NCI-H2107 (cell line): ENCODE data around the gene CCSER1.
"Not testable (repeated sequence)": the region's sequence is repeated elsewhere in the genome, so short reads cannot be mapped to it uniquely, and the experiment has no call there.

ENCODE experiments used
- DNase-seq: peaks from one replicate; lab custom pipeline; 2025; lab: John Stamatoyannopoulos, UW

CCSER1 gene

DNA sequence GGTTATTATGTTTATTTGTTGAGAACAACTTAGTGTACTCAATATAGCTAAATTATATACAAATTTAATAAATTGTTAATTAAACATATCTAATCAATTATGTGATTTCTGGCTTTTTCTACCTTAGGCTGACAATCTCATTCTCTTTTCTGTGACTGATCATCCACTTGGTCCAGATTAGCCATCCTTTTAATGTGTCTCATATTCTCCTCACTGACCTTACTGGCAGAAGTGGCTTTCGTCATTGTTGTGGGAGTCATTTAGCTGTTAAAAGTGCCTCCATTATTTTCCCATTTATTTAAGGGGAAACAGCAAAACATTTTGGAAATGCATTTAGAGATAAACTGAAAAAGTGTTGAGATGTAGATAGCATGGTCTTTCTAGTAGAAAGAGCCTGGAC is 172.2 kb downstream of the CCSER1 start:
- DNase-seq, result no peak

DNA sequence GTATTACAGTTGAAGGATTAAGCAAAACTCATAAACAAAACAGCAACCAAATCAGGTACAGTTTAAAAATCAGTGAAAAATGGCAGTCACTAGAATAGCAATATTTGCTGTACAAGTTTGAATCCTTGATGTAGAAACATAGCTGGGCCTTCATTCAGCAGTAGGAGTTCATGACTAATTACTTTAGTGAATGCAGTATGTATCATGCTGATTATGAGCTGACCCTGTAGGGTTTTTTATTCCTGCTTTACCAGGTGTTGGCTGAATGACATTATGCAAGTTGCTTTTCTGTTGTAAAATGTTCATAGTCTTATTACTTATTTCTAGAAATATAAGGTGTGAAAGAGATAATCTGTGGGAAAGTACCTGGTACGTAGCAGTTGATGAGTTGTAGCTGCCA is 179.6 kb downstream of the CCSER1 start:
- DNase-seq, result no peak

- DNase-seq, result not testable (repeated sequence)
Measured at GRCh38 chr4:90317140-90317539, 189.9 kb downstream of the CCSER1 start.

DNA sequence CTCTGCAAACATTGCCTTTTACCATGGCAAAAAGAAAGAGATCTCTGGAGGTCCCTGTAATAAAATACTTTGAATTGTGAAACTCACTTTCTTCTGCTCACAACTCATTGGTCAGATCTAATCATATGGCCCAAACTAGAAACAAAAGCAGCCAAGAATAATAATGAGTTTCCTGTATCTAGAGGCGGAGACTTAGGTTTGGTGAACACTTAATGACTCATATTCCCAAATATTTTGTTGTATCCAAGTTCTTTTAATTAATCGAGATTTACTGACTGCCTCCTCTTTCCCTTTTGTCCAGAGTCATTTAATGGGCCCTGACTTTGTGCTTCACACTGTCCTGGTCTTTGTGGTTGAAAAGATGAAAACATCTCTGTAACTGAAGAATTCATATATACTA is 190.6 kb downstream of the CCSER1 start:
- no peak for DNase-seq

GRCh38 chr4:90318193-90318592 is 191.0 kb downstream of the CCSER1 start:
- no peak for DNase-seq

- no peak for DNase-seq
Measured at GRCh38 chr4:90328558-90328957, 201.4 kb downstream of the CCSER1 start.

GRCh38 chr4:90330546-90330945 is 203.4 kb downstream of the CCSER1 start:
- DNase-seq, result no peak

GRCh38 chr4:90345549-90346215 is 218.5 kb downstream of the CCSER1 start:
- no peak for DNase-seq

- DNase-seq, result no peak
Measured at GRCh38 chr4:90349636-90350035, 222.4 kb downstream of the CCSER1 start.

GRCh38 chr4:90357117-90357710 is 230.0 kb downstream of the CCSER1 start:
- no peak for DNase-seq

GRCh38 chr4:90375081-90375480 is 247.9 kb downstream of the CCSER1 start:
- DNase-seq, result no peak

DNA sequence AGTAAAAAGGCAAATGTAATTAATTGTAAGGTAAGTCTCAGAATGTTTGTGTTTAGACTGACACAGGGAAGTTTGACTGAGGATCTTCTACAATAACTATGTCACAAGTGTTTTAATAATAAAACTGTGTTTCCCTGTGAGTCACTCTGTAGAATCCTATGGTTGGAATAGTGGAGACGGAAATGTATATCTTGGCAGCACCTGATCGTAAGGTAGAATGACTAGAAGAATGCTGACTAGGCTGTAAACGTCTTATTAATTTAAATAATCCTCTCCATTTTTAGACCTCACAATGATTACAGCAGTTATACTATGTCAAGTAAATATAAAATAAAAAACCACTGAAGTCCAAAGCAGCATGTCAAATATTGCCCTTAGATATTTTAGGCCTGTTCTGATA is 266.0 kb downstream of the CCSER1 start:
- no peak for DNase-seq

DNA sequence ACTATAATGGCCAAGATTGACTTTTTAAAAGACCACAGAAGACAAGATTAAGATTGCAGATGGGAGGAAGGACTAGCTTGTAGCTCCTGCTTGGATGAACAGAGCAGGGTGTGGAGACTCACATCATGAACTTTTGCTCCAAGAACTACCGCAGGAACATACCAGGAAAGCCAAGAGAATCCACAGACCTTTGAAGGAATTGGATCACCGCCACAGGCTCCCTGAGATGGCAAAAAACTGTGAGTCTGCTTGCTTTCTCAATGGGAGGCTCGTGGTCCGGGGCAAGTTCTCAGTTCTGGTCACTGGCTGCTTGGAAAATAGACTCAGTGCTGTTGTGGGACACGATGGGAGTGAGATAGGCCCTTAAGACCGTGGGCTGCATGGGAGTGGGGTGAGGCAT is 276.6 kb downstream of the CCSER1 start:
- no peak for DNase-seq

DNA sequence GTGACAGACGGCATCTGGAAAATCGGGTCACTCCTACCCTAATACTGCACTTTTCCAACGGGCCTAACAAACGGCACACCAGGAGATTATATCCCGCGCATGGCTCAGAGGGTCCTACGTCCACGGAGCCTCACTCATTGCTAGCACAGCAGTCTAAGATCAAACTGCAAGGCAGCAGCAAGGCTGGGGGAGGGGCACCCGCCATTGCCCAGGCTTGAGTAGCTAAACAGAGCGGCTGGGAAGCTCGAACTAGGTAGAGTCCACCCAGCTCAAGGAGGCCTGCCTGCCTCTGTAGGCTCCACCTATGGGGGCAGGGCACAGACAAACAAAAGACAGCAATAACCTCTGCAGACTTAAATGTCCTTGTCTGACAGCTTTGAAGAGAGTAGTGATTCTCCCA is 280.7 kb downstream of the CCSER1 start:
- not testable (repeated sequence) for DNase-seq

- DNase-seq, result not testable (repeated sequence)
Measured at GRCh38 chr4:90412786-90413185, 285.6 kb downstream of the CCSER1 start.

GRCh38 chr4:90415116-90415515 is 287.9 kb downstream of the CCSER1 start:
- DNase-seq, result no peak

- DNase-seq, result no peak
Measured at GRCh38 chr4:90419124-90419711, 292.0 kb downstream of the CCSER1 start.

- DNase-seq, result no peak
Measured at GRCh38 chr4:90421161-90421560, 294.0 kb downstream of the CCSER1 start.

DNA sequence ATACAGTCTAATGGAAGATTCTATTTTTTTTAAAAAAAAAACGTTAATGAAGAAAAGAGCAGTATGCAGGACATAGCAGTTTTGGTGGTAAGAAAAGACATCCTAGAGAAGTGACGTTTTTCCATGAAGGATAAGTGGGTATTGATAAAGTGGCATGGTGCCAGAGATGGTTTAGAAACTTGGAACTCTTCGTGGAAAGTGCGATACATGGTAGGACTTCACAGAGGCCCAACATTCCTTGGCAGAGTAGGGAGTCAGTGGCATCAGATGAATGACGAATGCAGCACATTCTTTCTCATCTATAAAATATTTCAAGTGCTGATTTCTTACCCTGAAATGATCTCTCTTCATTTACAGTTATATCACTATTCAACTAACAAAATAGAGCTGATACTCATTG is 298.7 kb downstream of the CCSER1 start:
- no peak for DNase-seq

DNA sequence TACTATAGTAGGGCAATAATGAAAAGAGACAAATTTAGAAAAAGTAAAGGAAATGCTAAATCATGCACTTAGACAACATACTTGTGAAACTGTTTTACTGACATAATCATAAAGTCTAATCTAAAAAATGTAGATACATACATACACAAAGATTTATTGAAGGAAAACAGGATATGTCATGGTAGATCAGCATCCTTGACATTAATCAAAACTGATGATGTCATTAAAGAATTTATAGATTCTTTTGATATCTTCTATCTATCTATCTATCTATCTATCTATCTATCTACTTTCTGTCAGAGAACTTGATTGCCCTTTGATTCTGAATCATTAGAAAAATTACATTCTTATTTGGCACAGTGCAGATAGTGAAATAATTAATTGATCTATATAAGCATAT is 311.3 kb downstream of the CCSER1 start:
- no peak for DNase-seq

- DNase-seq, result no peak
Measured at GRCh38 chr4:90441770-90442169, 314.6 kb downstream of the CCSER1 start.

GRCh38 chr4:90442619-90443018 is 315.4 kb downstream of the CCSER1 start:
- no peak for DNase-seq

- DNase-seq, result no peak
Measured at GRCh38 chr4:90443231-90443630, 316.0 kb downstream of the CCSER1 start.

- DNase-seq, result no peak
Measured at GRCh38 chr4:90444904-90445303, 317.7 kb downstream of the CCSER1 start.
